ENCODE data around the gene CADM1.
A peak's percentile ranks its signal among the peaks of the same experiment; 100 is the strongest.

The CADM1 gene

DNA sequence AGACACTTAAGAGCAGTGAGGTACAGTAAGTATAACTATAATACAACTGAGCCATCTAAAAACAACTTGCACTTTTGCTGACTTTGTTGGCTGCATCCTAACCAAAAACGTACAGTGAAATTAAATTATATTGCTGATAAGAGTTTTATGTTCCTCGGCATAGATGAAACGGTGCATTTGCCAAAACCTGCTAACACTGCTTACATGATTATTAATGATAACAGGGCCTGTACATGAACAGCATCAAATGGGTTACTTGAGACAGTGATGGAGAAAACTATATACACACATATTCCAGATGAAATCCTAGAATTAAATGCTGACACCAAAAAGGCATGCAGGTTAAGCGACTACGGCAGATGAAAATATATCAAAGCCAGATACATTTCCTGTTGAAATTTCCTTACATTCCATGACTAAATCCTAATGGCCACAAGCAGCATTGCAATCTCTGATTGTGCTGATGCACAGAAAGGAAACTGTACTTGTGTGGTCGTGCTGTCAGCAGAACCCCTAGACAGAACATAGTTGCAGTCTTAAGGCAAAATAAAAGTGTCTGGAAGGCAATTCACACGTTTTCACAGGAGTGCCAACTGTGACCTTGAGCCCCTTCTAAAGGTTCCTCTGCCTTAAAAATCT, 143.9 kb downstream of the CADM1 start:
- no peak for DNase-seq (ENCODE audit: low read depth in 3 of 3)

DNA sequence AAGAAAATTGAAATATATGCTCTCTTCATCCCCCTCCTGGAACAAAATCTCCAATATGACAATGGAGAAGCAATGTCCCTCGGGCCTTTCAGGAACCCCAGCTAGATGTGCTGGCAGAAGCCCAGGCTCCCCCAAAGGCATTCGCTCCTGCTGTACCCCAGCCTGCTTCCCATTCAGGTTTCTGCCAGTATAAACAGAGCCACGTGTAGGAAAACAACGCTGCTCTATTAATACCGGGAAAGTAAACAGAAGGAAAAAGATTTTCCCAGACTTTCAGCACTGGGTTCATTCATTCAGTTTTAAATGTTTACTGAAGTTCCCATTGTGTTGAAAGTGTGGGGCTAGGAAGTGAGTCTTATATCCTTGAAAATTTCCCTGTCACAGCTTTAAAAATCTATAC, 147.1 kb downstream of the CADM1 start:
- no peak for DNase-seq (ENCODE audit: low read depth in 3 of 3)

DNA sequence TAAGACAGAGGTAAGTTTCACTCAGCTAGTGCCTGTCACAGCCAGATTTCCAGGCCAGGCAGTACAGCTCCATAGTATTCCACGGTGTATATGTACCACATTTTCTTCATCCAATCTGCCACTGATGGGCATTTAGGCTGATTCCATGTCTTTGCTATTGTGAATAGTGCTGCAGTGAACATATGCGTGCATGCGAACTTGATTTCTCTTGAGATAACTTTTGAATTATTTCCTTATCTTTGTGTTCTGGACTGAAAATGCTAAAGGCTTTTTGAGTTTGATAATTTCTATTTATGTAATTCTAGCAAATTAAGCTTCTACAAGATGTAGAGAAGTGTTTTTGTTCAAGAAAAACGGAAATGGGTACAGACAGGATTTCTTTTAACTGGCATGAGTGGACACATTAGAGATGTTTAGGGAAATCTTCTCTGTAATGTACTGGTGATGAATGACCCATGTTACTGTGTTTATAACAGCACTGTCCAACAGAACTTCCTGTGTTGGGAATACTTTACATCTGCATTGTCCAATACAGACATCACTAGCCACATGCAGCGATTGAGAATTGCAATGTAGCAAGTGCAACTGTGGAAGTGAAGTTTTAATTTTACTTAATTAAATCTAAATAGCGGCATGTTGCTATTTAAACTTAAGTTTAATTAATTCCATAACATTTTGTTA, 151.3 kb downstream of the CADM1 start:
- no peak for DNase-seq (ENCODE audit: low read depth in 3 of 3)

DNA sequence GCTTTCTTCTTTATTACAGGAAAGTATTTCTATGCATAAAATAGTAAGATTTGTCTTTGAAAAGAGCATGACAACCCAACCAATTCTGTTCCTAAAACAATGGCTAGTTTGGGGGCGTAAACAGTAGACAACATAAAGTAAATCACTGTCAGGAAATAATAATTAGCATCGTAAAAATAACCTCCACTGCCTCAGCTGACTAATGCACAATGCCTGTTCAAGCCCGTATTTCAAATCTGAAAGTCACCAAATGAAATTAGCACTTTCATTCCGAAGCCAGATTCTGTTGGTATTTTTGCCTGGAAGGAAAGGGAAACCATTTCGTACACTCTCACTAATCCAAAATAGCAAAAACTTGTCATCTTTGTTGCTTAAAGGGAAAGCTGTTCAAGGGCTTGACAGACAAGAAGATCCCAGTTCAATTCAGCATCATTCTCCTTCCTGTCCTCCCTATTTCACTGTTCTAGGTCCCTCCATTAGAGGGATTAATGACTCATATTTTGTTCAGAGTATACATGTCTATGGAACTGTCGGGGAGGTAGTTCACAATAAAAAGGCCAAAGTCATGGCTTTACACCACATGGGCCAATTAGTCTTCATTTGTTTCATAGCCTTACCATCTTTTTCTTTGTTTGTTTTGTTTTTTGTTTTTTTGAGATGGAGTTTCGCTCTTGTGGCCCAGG, 154.7 kb downstream of the CADM1 start:
- no peak for DNase-seq (ENCODE audit: low read depth in 3 of 3)

DNA sequence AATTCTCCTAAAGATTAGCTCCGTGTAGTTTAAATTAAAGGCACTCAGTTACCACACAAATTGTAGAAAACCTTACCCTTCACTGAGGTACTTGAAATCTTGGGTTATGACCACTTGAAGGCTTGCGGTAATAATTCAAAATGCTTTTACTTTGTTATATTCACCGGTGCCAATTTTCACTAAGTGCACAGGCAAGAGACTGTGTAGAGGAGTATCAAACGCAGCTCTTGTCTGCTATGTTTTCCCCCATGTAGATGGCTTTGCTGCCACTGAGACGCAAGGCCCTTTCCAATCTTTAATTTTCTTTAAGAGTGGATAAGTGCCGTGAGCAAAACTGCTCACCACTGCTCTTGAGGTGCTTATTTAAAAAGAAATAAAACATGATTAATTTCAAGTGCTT, 155.8 kb downstream of the CADM1 start:
- DNase-seq (ENCODE audit: low read depth in 3 of 3), result no peak

DNA sequence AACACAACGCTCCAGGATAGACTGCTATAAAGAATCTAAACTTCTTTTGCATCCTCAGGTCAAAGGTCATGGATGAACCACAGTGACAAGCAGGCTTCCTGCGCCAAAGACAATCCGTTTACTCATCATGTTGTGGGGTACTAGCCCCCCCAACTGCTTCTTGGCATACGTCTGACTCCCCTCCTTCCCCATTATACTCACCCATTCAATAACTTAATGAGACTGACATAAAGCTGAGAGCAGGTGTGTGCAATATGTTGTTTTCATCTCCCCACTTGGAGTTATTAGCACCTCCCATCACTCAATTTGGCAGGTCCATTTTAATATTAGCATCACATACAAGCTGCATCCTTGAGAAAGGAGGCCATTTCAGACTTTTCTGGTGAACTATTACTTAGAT, 157.1 kb downstream of the CADM1 start:
- no peak for DNase-seq (ENCODE audit: low read depth in 3 of 3)

DNA sequence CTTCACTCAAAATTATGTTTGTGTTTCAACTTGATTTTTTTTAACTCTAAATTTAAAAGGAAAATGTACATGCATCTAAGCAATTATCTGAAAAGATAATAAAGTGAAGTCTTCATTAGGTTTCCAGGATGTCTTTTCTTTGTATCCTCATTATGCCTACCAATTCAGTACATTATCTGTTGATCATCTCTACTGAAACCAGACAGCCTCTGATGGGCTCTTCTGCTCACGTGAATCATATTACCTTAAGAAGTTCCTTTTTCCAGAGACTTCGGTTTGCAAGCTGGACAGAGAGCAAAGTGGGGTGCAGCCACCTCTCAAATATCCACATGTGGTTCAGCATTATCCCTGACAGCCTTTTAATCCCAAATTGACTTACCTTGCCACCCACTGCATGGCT, 158.4 kb downstream of the CADM1 start:
- no peak for DNase-seq (ENCODE audit: low read depth in 3 of 3)

DNA sequence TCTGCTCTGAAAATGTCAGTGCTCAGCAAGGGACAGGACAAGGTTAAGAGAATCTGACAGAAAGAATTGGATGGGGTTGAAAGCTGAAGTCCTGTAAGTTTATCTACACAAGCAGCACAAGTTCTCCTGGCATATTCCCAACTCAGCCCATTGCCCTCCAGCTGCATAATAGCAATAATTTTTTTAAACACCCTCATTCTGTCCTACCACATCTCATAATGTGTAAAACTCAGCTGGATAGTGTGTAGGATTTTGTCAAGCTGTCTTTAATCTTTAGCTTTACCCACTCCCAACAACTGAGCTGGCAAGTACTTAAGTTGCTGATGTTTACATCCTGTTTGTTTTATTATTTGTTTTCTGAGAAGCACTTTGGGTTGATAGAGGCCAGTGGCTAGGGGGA, 158.9 kb downstream of the CADM1 start:
- no peak for DNase-seq (ENCODE audit: low read depth in 3 of 3)

DNA sequence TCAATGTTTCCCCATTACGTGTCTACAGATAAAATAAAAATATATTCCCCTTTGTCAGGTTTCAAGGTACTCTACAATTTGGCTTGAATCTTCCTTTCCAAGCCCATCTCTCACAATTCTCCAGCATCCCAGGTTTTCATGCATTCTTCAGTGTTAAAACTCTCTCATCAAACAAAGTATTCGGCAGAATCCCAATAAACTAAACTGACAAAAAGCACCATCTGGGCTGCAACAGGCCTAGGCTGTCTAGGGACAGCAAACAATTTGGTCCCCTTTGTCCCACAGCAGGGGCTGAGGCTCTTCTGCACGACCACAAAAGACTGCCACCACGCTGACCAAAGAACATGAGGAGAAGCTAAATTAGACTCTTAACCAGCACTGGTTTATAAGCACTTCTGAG, 159.4 kb downstream of the CADM1 start:
- no peak for DNase-seq (ENCODE audit: low read depth in 3 of 3)

DNA sequence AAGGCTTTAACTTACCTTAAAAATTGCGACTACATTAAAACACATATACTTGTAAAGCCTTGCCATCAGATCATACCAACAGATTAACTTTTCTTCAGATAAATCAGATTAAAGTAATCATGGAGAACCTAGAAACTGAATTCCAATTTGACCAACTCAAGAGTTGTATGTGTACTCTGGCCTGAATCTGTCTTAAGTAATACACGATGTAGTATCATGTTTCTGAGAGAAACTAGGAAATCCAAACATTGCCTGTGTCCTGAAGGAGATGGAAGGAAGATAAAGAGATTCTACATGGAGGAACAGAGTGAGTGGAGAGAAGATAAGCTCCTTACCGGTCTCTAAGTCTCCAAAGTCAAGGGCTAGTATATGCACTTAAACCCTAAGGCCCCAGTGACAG, 162.1 kb downstream of the CADM1 start:
- no peak for DNase-seq (ENCODE audit: low read depth in 3 of 3)

DNA sequence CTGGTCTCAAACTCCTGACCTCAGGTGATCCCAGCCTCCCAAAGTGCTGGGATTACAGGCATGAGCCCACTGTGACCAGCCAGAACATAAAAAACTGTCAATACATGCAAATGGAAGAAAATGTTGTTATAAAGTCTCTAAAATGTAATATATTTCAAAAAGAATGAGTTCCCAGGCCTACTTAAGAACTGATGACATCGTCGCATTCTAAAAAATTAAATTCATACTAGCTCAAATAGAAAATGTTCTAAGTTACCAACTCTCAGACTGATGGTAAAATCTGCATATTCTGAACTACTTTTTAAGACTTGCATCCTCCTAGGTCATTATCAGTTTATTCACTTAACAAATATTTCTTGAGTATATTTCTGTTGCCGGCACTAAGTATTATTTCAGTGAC, 163.3 kb downstream of the CADM1 start:
- DNase-seq (ENCODE audit: low read depth in 3 of 3), result no peak

DNA sequence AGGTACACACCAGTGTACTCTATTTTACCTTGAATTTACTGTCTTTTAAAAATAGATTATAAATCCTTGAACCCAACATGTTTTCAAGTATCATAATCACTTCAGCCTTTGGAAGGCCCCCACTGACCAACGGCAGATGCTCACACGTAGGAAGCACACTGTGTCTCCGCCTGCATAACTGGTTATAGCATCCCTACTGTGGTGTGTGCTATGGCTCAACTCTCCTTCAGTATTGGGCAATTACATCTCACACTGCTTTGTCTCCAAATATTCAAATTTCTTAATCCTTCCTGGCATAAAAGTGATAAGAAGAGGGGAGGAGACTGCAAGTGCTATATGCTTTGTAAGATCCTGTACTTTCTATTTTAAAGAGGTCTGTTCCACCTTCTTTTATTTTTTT, 165.7 kb downstream of the CADM1 start:
- no peak for DNase-seq (ENCODE audit: low read depth in 3 of 3)

DNA sequence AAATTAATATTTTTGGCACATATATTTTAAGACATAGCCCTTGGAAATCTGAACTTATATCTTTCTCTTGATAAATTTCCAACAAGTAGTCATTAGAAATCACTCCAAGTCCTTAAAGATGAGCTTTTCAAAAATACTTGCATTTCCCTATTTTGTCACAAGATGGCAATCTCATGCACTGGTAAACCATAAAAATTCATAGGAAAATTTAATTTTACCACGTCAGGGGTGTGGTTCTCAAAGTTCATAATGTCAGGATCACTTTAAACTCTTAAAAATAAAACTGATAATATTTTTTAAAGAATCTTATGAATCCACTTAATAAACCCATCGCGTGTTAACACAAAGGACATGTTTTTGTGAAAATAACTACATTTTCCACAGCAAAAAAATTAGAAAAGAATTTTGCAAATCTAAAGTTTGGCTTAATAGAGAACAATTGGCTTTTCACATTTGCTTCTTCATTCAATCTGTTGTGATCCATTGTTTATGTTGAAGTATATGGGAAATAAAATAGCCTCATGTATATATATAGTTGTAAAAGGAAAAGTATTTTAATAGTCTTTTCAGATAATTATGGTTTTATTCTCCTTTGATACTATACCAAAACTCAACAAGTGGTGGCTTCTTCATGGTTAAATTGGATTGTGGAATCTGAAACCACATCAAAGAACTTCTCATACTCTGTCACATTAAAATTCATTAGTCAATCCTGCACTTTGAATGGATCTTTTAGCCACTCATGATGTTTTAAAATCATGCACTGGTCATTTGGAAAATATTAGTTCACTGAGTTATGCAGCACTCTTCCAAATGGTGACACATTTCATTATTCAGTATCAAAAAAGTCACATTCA, 169.1 kb downstream of the CADM1 start:
- DNase-seq (ENCODE audit: low read depth in 3 of 3), result no peak

DNA sequence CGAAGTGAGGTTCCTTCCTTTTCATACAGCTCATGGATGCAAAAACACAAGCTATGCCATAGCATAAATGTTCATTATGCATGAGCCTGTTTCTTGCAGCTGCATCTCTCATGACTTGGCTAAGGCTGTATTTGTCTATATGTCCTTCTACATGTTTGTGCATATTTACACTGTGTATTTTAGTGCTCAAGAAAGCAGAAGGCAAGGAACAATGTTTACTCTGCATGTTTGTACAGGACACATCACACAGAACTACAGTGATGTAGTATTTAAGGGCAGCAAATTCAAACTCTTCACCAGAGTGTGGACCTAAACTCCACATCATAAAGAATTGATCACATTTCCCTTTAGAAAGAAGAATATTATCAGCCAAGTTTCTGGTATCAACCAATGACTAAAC, 170.3 kb downstream of the CADM1 start:
- no peak for DNase-seq (ENCODE audit: low read depth in 3 of 3)

DNA sequence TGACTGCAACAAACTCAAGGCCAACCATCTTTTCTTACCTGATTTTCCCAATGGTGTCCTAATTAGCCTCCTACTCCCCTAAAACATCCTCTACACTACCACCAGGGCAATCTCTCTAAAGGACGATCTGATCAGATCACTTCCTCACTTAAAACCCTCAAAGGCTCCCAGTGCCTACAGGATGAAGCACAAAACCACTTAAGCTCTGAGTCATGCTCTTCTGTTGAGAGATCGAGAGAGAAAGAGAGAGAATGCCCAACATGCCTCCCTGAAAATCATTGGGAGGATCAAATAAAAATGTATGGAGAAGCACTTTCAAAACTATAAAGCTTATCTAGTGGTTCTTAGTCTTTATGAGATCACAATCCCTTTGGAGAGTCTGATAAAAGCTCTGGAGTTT, 171.1 kb downstream of the CADM1 start:
- DNase-seq (ENCODE audit: low read depth in 3 of 3), result no peak

DNA sequence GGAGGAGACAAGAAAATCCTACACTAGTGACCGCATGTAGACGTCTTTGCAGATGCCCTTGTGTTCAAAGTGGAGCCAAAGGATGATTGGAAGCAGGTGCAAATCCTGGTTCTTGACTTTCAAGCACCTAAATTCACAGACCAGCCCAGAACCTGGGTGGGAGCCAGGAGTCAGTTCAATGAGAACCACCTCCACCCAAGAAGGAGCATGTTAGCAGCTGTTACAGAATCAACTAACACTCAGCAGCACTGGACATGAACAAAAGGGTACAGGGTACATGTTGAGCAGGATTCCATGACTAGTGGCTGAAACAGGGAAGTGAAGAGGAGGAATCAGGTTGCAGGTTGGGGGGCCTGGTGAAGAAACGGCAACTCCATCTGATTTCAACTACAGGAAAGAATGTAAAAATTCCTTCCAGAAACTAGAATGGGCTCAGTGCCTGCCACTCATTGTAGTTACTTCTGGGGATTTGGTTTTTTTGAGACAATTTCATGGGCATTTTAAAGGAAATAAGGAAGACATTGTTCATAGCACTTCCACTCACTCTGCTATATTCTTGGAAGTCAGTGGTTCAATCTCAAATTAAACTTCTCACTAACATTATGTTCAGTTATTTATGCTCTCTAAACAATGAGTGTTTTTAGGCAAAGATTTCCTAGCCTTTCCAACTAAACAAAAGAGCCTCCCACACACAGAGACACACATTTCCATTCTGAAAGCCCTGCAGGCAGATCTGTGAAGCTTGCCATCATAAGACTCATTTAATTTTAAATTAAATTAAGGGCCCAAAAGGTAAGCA, 173.3 kb downstream of the CADM1 start:
- DNase-seq (ENCODE audit: low read depth in 3 of 3), result no peak

DNA sequence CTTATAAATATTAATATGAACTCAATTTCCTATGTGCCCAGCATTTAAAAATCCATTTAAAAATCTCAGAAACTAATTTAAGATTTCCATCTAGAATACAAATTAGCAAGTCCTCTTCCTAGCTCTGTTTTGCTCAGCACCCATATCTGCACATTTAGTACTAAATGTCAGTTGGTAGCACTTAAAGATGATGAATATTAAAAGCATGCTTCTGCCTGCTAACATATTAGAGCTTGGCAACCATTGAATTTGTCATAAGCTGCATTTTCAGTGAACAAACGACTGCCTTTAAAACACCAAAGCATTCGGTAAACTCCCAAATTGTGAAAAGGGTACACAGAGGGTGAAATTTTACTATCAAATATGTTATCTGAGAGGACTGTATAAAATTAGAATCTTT, 177.7 kb downstream of the CADM1 start:
- DNase-seq (ENCODE audit: low read depth in 3 of 3), result no peak

DNA sequence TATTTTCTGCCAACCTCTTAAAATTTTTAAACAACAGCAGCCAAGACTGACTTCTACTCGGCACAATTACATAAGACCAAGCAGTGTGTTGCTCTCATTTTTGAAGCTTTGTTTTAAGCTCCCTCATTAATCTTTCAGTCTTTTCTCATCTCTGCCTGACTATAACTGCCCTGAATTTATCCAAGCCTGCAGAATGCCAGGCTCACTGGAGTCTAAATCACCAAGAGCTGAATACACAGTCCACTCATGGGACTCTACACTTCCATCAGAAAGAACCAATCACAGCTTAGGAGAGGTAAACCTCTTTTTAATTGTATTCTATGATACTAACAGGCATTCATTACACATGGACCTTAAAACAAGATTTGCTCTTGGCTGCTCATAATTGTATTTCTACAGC, 178.7 kb downstream of the CADM1 start:
- DNase-seq (ENCODE audit: low read depth in 3 of 3), result no peak

DNA sequence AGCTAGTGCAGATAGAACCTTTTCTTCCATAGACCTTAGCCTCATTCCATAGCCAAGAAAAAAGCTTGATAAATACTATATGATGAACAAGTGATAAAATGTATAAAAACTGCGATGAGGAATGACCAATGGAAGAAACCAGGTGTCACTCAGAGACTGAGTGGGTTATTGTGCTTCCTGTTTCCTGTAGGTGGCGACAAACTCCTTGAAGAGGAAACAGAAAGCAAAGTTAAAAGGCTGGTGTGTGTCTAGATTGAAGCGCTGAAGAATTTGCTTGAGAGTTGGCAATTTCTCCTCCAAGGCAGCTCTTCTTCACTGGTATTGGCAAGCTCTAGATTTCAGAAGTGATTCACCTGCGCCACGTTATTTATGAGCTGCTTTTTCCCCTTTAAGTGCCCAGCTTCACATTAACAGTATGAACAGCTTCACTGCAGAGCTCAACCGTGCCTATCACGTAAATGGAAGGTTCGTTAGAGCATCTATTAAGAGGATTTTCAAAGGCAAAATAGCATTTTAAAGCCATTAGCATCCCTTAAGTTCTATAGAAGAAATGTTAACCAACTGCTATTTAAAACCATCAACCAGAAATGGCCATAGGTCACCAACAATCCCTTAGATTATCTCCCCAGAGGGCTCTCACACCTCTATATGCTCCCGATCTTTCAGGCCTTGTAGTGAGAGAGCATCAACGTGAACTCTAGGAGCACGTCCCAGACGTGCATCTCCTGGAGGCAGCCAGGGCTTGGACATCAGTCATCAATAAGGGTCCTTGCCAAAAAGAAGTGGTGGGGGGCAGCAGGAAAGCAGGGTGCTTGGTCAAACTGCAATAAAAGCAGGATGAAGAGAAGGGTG, 179.4 kb downstream of the CADM1 start:
- DNase-seq (ENCODE audit: low read depth in 3 of 3), result peak in 1 of 3 donors; percentile 10

DNA sequence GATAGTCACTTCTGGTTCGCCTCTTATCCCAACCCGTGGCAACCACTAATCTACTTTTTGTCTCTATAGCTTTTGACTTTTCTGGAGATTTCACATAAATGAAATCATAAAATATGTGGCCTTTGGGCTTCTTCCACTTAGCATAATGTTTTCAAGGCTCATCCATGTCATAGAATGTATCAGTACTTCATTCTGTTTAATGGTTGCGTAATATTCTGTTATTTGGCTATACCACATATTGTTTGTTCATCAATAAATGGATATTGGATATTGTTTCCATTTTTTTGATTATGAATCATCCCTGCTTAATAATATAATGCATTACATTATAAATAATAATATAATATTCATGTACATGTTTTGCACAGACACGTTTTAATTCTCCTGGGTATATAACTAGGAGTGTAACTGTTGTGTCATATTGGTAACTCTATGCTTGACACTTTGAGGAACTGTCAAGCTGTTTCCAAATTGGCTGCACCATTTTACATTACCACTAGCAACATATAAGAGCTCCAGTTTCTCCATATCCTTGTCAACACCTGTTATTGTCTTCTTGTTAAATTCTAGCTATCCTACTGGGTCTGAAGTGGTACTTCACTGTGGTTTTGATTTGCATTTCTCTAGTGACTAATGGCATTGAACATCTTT, 181.5 kb downstream of the CADM1 start:
- no peak for DNase-seq (ENCODE audit: low read depth in 3 of 3)

All from stimulated activated CD4-positive, alpha-beta T cell treated with anti-CD3 and anti-CD28 coated beads, TNF-alpha, amount 100 ng/mL, for 48 hours (primary cell).